Gastrocnemius medialis (tissue), 4 donors: Measurements from ENCODE around the gene TMEM175.

ENCODE experiments used
- POLR2A ChIP-seq, 2 donors: fragments of 450-650 bp; IDR thresholded peaks; one replicate each; pipeline ENCODE4 v1.6.1; 2017; ENCODE audit warnings: antibody characterized with exemption in 2 of 2, mild to moderate bottlenecking in 2 of 2, moderate library complexity in 2 of 2
- TF ChIP-seq, protein P1 (sequence below), 5 experiments: fragments of 450-650 bp in 3 of 5; fragments of 200-600 bp in 2 of 5; sonication (generic) in 2 of 5; IDR thresholded peaks in 4 of 5; conservative IDR thresholded peaks in 1 of 5; 1 replicate in 4 of 5; 2 replicates in 1 of 5; pipeline ENCODE4 v1.5.1; 2016 to 2019; ENCODE audit warnings: antibody characterized with exemption in 5 of 5, mild to moderate bottlenecking in 3 of 5, moderate library complexity in 3 of 5

DNA sequence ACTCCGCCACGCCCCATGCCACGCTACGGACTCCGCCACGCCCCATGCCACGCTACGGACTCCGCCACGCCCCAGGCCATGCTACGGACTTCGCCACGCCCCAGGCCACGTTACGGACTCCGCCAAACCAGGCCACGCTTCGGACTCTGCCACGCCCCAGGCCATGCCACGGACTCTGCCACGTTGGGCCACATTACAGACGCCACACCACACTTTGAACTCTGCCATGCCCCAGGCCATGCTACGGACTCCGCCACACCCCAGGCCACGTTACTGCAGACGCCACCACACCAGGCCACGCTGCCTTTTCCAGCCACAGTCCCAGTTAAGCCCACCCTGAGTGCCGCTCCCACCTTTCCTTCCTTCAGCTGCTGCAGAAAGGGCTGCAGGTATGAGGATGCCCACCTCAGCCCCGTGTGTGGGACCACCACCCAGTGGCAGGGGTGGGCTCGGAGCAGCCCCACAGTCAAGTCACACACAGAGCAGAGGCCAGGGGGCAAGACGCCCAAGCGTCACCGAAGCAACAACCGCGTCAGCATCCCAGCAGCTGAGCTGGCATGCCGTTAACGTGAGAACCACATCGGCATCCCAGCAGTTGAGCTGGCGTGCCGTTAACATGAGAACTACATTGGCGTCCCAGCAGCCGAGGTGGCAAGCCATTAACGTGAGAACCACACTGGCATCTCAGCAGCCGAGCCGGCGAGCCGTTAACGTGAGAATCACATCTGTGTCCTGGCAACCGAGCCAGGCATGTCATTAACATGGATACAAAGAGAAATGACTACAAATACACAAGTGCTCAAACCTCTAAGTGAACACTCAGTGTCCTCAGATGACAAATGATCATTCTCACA lies 26.5 kb upstream of the TMEM175 start:
- no peak for TF ChIP-seq POLR2A (IDR thresholded peaks at IDR 0.05)
- TF ChIP-seq, protein P1, sequence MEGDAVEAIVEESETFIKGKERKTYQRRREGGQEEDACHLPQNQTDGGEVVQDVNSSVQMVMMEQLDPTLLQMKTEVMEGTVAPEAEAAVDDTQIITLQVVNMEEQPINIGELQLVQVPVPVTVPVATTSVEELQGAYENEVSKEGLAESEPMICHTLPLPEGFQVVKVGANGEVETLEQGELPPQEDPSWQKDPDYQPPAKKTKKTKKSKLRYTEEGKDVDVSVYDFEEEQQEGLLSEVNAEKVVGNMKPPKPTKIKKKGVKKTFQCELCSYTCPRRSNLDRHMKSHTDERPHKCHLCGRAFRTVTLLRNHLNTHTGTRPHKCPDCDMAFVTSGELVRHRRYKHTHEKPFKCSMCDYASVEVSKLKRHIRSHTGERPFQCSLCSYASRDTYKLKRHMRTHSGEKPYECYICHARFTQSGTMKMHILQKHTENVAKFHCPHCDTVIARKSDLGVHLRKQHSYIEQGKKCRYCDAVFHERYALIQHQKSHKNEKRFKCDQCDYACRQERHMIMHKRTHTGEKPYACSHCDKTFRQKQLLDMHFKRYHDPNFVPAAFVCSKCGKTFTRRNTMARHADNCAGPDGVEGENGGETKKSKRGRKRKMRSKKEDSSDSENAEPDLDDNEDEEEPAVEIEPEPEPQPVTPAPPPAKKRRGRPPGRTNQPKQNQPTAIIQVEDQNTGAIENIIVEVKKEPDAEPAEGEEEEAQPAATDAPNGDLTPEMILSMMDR (IDR thresholded peaks at IDR 0.05 in 4 of 5, conservative IDR thresholded peaks at IDR 0.05 in 1 of 5), result no peak
